ENCODE results near the gene GSAP.
"Not testable (repeated sequence)": the region's sequence is repeated elsewhere in the genome, so short reads cannot be mapped to it uniquely, and the experiment has no call there.

GSAP gene

GRCh38 chr7:77282897-77283296 lies 133.3 kb downstream of the GSAP start:
- H3K4me3 ChIP-seq (ENCODE audit: low read depth, low read length), result no peak overlapping the region
- TF ChIP-seq CTCF (IDR thresholded peaks at IDR 0.05; ENCODE audit: insufficient read depth, low read depth, low read length, missing control alignments), result no peak
- DNase-seq (ENCODE audit: low read depth), result no peak

GRCh38 chr7:77281780-77282478 lies 134.2 kb downstream of the GSAP start:
- no peak for TF ChIP-seq CTCF (IDR thresholded peaks at IDR 0.05; ENCODE audit: insufficient read depth, low read depth, low read length, missing control alignments)
- H3K4me3 ChIP-seq (ENCODE audit: low read depth, low read length), result no peak overlapping the region

GRCh38 chr7:77276120-77276519 lies 140.0 kb downstream of the GSAP start:
- no peak for TF ChIP-seq CTCF (IDR thresholded peaks at IDR 0.05; ENCODE audit: insufficient read depth, low read depth, low read length, missing control alignments)
- no peak overlapping the region for H3K4me3 ChIP-seq (ENCODE audit: low read depth, low read length)
- no peak for DNase-seq (ENCODE audit: low read depth)

More at GRCh38 chr7:77281780-77282478, 134.2 kb downstream of the GSAP start:
- DNase-seq (ENCODE audit: low read depth), result no peak

- H3K4me3 ChIP-seq (ENCODE audit: low read depth, low read length); DNase-seq (ENCODE audit: low read depth): not testable (repeated sequence)
Observed at GRCh38 chr7:77275663-77276062, 140.5 kb downstream of the GSAP start.

- TF ChIP-seq CTCF (IDR thresholded peaks at IDR 0.05; ENCODE audit: insufficient read depth, low read depth, low read length, missing control alignments), result no peak
- DNase-seq (ENCODE audit: low read depth), result no peak
- H3K4me3 ChIP-seq (ENCODE audit: low read depth, low read length), result no peak overlapping the region
Observed at GRCh38 chr7:77271766-77272165, 144.4 kb downstream of the GSAP start.

- no peak for DNase-seq (ENCODE audit: low read depth)
- no peak overlapping the region for H3K4me3 ChIP-seq (ENCODE audit: low read depth, low read length)
- TF ChIP-seq CTCF (IDR thresholded peaks at IDR 0.05; ENCODE audit: insufficient read depth, low read depth, low read length, missing control alignments), result no peak
Observed at GRCh38 chr7:77270094-77270480, 146.1 kb downstream of the GSAP start.

- no peak for TF ChIP-seq CTCF (IDR thresholded peaks at IDR 0.05; ENCODE audit: insufficient read depth, low read depth, low read length, missing control alignments)
- no peak overlapping the region for H3K4me3 ChIP-seq (ENCODE audit: low read depth, low read length)
- DNase-seq (ENCODE audit: low read depth), result peak; percentile 74
Observed at GRCh38 chr7:77269360-77270093, 146.6 kb downstream of the GSAP start.
